Peyer's patch (tissue), 4 donors: ENCODE measurements around the gene SDHD.

Experiments
- CTCF ChIP-seq, 6 experiments: fragments of 450-650 bp in 4 of 6; fragments of 200-600 bp in 2 of 6; sonication (generic) in 1 of 6; IDR thresholded peaks; one replicate each; pipeline ENCODE4 v1.5.1; 2017 to 2019; ENCODE audit warnings: antibody characterized with exemption in 6 of 6, mild to moderate bottlenecking in 3 of 6, moderate library complexity in 1 of 6
- POLR2A ChIP-seq, 2 donors: fragments of 450-650 bp; IDR thresholded peaks; one replicate each; pipeline ENCODE4 v1.5.1; 2017; ENCODE audit warnings: antibody characterized with exemption in 2 of 2, mild to moderate bottlenecking in 2 of 2, moderate library complexity in 2 of 2

GRCh38 chr11:112118176-112118575 lies 31.5 kb downstream of the SDHD start:
- TF ChIP-seq CTCF (IDR thresholded peaks at IDR 0.05), result no peak
- TF ChIP-seq POLR2A (IDR thresholded peaks at IDR 0.05), result no peak
